ENCODE measurements around the gene STK39. TPM values are rescaled to one million over a fixed set of nuclear protein-coding genes. Genes with fewer than 3 reads are reported as not detected.
A peak's percentile ranks its signal among the peaks of the same experiment; 100 is the strongest.

The STK39 gene
- total RNA-seq, 2 experiments from 2014 or later: 17.7 to 41.1 TPM

DNA sequence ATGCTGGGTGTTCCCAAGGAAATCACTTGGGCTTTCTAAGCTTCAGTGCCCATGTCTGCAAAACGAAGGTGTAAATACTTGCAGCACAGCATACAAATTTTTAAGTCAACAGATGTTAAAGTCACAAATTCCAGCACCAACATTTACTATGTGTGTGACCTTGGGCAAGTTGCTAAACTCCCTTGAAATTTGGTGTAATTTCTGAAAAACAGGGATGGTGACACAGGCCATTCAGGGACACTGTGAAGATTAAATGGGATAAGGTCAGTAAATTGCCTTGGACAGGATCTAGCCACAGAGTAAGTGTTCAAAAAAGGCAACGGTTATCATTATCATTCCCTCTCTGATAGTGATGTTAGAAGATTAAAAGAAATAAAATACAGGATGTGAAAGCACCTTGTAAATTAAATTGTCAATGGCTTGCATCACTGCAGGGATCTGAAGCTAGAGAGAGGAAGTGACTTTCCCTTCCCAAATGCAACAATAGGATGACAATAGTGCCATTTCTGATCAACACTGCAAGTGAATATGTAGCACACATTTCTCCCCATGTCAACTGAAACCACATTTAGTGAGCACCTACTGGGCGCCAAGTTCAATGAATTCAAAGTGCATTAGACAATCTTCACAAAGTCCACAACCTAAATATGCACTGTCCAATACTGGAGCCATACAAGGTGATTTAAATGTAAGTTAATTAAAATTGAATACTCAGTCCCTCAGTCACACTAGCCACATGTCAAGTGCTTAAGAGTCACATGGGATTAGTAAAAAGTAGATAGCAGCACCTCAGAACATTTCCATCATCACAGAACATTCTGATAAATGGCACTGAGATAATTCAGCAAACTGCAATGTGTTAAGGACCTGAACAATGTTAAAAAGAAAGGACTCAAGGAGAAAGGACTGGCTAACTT, 81.2 kb downstream of the STK39 start:
- H3K4me2 ChIP-seq (ENCODE audit: low read length): no peak overlapping the region
- DNase-seq (ENCODE audit: low spot score): no peak
- BruUV-seq (replicated peaks): no TSS peak

DNA sequence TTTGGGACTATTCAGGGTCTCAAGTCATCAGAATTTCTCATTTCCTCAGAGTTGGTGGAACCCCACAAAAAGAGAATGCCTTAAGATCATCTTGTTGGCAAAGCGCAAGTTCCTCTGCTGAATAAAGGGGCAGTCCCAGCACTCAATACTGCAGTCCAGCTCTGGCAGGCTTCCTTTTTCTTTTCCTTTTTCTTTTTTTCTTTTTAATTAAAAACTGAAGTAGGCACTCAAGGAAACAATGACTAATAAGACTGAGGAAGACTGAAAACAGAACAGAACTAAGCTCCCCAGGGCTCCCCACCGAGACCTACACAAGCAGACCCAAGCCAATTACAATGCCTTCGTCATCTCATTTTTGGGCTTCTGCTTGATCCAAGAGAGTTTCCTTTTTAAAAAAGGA, 82.0 kb downstream of the STK39 start:
- BruUV-seq (replicated peaks): no TSS peak
- Histone ChIP-seq H4K20me1 (ENCODE audit: insufficient read depth, low read length) (no peaks in the 10 kb centered on the region), H3K27ac (ENCODE audit: low read depth, low read length, poor library complexity, severe bottlenecking) (no peak overlapping the region), H3K4me1 (ENCODE audit: insufficient read depth, low read length, poor library complexity, severe bottlenecking) (no peaks in the 10 kb centered on the region), H2AFZ (ENCODE audit: low read length) (no peak overlapping the region), H3K9me2 (ENCODE audit: insufficient read depth, low read length) (no peaks in the 10 kb centered on the region), H3K36me3 (ENCODE audit: insufficient read depth, low read length) (peaks cover 21% of the 10 kb centered on the region), H3K4me2 (ENCODE audit: low read length) (no peak overlapping the region), H3K4me3 (ENCODE audit: low read depth, low read length, poor library complexity, severe bottlenecking) (no peak overlapping the region), H3K79me2 (ENCODE audit: insufficient read depth, low read depth, low read length) (no peaks in the 10 kb centered on the region), H3K9me3 (ENCODE audit: low read length) (no peaks in the 10 kb centered on the region)
- CTCF ChIA-PET (ENCODE audit: unreplicated experiment): no interaction called here
- intact Hi-C loops (cut with micrococcal nuclease; ENCODE audit: unreplicated experiment): no loop called here
- POLR2A ChIA-PET: interaction anchor here (1.0 to 1.6 kb wide), 2 partner anchors 11 to 15 kb away, joined by 4 read pairs; no protein-coding TSS in a partner anchor
- DNase-seq (ENCODE audit: low spot score): no peak
- TF ChIP-seq, protein P1, sequence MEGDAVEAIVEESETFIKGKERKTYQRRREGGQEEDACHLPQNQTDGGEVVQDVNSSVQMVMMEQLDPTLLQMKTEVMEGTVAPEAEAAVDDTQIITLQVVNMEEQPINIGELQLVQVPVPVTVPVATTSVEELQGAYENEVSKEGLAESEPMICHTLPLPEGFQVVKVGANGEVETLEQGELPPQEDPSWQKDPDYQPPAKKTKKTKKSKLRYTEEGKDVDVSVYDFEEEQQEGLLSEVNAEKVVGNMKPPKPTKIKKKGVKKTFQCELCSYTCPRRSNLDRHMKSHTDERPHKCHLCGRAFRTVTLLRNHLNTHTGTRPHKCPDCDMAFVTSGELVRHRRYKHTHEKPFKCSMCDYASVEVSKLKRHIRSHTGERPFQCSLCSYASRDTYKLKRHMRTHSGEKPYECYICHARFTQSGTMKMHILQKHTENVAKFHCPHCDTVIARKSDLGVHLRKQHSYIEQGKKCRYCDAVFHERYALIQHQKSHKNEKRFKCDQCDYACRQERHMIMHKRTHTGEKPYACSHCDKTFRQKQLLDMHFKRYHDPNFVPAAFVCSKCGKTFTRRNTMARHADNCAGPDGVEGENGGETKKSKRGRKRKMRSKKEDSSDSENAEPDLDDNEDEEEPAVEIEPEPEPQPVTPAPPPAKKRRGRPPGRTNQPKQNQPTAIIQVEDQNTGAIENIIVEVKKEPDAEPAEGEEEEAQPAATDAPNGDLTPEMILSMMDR (conservative IDR thresholded peaks at IDR 0.05; ENCODE audit: low read length): no peak
- no peak for TF ChIP-seq EZH2phosphoT487 (IDR thresholded peaks at IDR 0.05; ENCODE audit: borderline replicate concordance, low read depth, low read length)

More for the DNA sequence above, 81.2 kb downstream of the STK39 start:
- Histone ChIP-seq H3K4me1 (ENCODE audit: insufficient read depth, low read length, poor library complexity, severe bottlenecking) (no peaks in the 10 kb centered on the region), H4K20me1 (ENCODE audit: insufficient read depth, low read length) (no peaks in the 10 kb centered on the region), H3K36me3 (ENCODE audit: insufficient read depth, low read length) (peaks cover 16% of the 10 kb centered on the region), H3K4me3 (ENCODE audit: low read depth, low read length, poor library complexity, severe bottlenecking) (no peak overlapping the region), H3K79me2 (ENCODE audit: insufficient read depth, low read depth, low read length) (no peaks in the 10 kb centered on the region), H3K9me3 (ENCODE audit: low read length) (no peaks in the 10 kb centered on the region), H3K27ac (ENCODE audit: low read depth, low read length, poor library complexity, severe bottlenecking) (no peak overlapping the region), H3K9me2 (ENCODE audit: insufficient read depth, low read length) (no peaks in the 10 kb centered on the region), H2AFZ (ENCODE audit: low read length) (no peak overlapping the region)
- intact Hi-C loops (cut with micrococcal nuclease; ENCODE audit: unreplicated experiment): no loop called here
- no peak for TF ChIP-seq EZH2phosphoT487 (IDR thresholded peaks at IDR 0.05; ENCODE audit: borderline replicate concordance, low read depth, low read length)
- TF ChIP-seq, protein P1 (conservative IDR thresholded peaks at IDR 0.05; ENCODE audit: low read length): no peak
- ChIA-PET POLR2A (interaction anchor here (1.0 to 1.6 kb wide), 2 partner anchors 10 to 15 kb away, joined by 4 read pairs; no protein-coding TSS in a partner anchor), CTCF (ENCODE audit: unreplicated experiment) (no interaction called here)

DNA sequence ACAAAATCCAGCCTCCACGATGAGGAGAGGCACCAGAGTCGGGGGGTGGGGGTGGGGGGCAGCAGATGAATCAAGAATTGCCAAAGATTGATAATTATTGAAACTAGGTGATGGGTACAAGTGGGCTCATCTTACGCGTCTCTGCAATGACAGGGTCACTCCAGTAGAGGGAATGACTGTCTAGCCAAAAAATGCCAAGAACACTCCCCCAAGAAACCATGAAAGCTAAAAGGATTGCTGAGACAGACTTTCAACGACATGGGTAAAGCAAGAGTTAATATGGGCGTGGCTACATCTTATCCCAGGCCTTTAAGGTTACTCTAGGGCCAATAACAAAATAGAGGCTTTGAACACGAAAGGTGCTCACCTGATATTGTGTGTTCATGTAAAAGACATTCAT, 86.5 kb downstream of the STK39 start:
- no peaks in the 10 kb centered on the region for H4K20me1 ChIP-seq (ENCODE audit: insufficient read depth, low read length)
- DNase-seq (ENCODE audit: low spot score): peak; percentile 20
- intact Hi-C loops (cut with micrococcal nuclease; ENCODE audit: unreplicated experiment): no loop called here
- ChIA-PET CTCF (ENCODE audit: unreplicated experiment) (interaction anchor here (0.9 kb wide), 1 partner anchor 176 kb away, joined by 3 read pairs; no protein-coding TSS in a partner anchor), POLR2A (interaction anchor here (1.5 kb wide), 1 partner anchor 71 kb away, joined by 3 read pairs; no protein-coding TSS in a partner anchor)
- H3K79me2 ChIP-seq (ENCODE audit: insufficient read depth, low read depth, low read length): no peaks in the 10 kb centered on the region
- no peak overlapping the region for H3K4me2 ChIP-seq (ENCODE audit: low read length)
- no peak overlapping the region for H2AFZ ChIP-seq (ENCODE audit: low read length)
- TF ChIP-seq EZH2phosphoT487 (IDR thresholded peaks at IDR 0.05; ENCODE audit: borderline replicate concordance, low read depth, low read length): no peak
- TF ChIP-seq, protein P1 (conservative IDR thresholded peaks at IDR 0.05; ENCODE audit: low read length): peak; percentile 57
- no peaks in the 10 kb centered on the region for H3K4me1 ChIP-seq (ENCODE audit: insufficient read depth, low read length, poor library complexity, severe bottlenecking)
- H3K9me2 ChIP-seq (ENCODE audit: insufficient read depth, low read length): no peaks in the 10 kb centered on the region
- no peaks in the 10 kb centered on the region for H3K9me3 ChIP-seq (ENCODE audit: low read length)
- no TSS peak for BruUV-seq (replicated peaks)
- peaks cover 25% of the 10 kb centered on the region for H3K36me3 ChIP-seq (ENCODE audit: insufficient read depth, low read length)
- no peak overlapping the region for H3K4me3 ChIP-seq (ENCODE audit: low read depth, low read length, poor library complexity, severe bottlenecking)
- no peak overlapping the region for H3K27ac ChIP-seq (ENCODE audit: low read depth, low read length, poor library complexity, severe bottlenecking)
